Measurements from ENCODE around the gene ZNF394. TPM values are rescaled to one million over a fixed set of nuclear protein-coding genes. Genes with fewer than 3 reads are reported as not detected.

The ZNF394 gene
- total RNA-seq, 1 experiment from 2014 or later: 24.2 TPM

DNA sequence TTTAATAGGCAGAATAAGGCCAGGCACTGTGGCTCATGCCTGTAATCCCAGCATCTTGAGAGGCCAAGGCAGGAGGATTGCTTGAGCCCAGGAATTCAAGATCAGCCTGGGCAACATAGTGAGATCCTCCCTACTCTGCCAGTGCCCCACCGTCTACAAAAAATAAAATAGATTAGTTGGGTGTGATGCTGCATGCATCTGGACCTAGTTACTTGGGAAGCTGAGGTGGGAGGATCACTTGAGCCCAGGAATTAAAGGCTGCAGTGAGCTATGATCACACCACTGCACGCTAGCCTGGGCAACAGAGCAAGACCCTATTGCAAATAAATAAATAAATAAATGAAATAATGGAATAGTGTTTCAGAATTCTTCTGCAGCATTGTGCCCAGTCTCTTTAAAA, 35.6 kb upstream of the ZNF394 start:
- DNase-seq: no peak
- Histone ChIP-seq H2BK5ac (ENCODE audit: insufficient read length, low read length) (no peak overlapping the region), H3K27ac (ENCODE audit: insufficient read length, low read depth, low read length) (no peak overlapping the region), H2BK120ac (ENCODE audit: low read depth, low read length, poor library complexity, severe bottlenecking) (no peak overlapping the region), H3K4ac (ENCODE audit: low read depth, low read length) (no peak overlapping the region), H3K9ac (ENCODE audit: extremely low read depth, insufficient read length, low read length) (no peak overlapping the region), H4K5ac (ENCODE audit: insufficient read length, low read depth, low read length) (no peak overlapping the region), H3K56ac (ENCODE audit: insufficient read length, low read depth, low read length) (no peak overlapping the region), H3K14ac (ENCODE audit: insufficient read depth, low read length) (no peak overlapping the region), H4K91ac (ENCODE audit: insufficient read length, low read depth, low read length) (no peak overlapping the region), H2BK20ac (ENCODE audit: low read depth, low read length, poor library complexity, severe bottlenecking) (no peak overlapping the region), H2AK5ac (ENCODE audit: insufficient read length, low read length) (no peak overlapping the region), H2BK12ac (ENCODE audit: insufficient read length, low read depth, low read length) (no peak overlapping the region), H3K18ac (ENCODE audit: insufficient read length, low read depth, low read length) (no peak overlapping the region), H3K9me3 (ENCODE audit: control insufficient read depth, low read depth, low read length) (peaks cover 37% of the 10 kb centered on the region), H3K4me2 (ENCODE audit: insufficient read depth, insufficient read length, low read length) (no peak overlapping the region), H4K20me1 (ENCODE audit: control insufficient read depth, insufficient read depth, insufficient read length) (no peaks in the 10 kb centered on the region), H4K8ac (replicated peaks; ENCODE audit: insufficient read length, low read depth, low read length) (no peak overlapping the region), H2BK15ac (ENCODE audit: low read depth, low read length) (no peak overlapping the region), H3K27me3 (ENCODE audit: insufficient read depth, low read length) (no peaks in the 10 kb centered on the region), H3K23me2 (ENCODE audit: insufficient read length, low read depth, low read length, poor library complexity, severe bottlenecking) (no peaks in the 10 kb centered on the region), H2AFZ (ENCODE audit: low read length) (no peak overlapping the region), H3K79me2 (ENCODE audit: insufficient read depth, low read length) (no peaks in the 10 kb centered on the region), H3T11ph (ENCODE audit: low read length) (no peak overlapping the region), H3K23ac (ENCODE audit: insufficient read length, low read depth, low read length) (no peak overlapping the region), H3K79me1 (ENCODE audit: insufficient read depth, low read depth, low read length, poor library complexity, severe bottlenecking) (no peaks in the 10 kb centered on the region), H3K4me1 (ENCODE audit: insufficient read depth, low read length) (no peaks in the 10 kb centered on the region)
- peaks cover 15% of the 10 kb centered on the region for H3K27me3 Mint-ChIP-seq (ENCODE audit: low read depth)
- no peak overlapping the region for H3K27ac Mint-ChIP-seq
- no peaks in the 10 kb centered on the region for H3K4me1 Mint-ChIP-seq
- TF ChIP-seq, protein P1, sequence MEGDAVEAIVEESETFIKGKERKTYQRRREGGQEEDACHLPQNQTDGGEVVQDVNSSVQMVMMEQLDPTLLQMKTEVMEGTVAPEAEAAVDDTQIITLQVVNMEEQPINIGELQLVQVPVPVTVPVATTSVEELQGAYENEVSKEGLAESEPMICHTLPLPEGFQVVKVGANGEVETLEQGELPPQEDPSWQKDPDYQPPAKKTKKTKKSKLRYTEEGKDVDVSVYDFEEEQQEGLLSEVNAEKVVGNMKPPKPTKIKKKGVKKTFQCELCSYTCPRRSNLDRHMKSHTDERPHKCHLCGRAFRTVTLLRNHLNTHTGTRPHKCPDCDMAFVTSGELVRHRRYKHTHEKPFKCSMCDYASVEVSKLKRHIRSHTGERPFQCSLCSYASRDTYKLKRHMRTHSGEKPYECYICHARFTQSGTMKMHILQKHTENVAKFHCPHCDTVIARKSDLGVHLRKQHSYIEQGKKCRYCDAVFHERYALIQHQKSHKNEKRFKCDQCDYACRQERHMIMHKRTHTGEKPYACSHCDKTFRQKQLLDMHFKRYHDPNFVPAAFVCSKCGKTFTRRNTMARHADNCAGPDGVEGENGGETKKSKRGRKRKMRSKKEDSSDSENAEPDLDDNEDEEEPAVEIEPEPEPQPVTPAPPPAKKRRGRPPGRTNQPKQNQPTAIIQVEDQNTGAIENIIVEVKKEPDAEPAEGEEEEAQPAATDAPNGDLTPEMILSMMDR (conservative IDR thresholded peaks at IDR 0.05): no peak
- H3K4me3 Mint-ChIP-seq: no peak overlapping the region
- no CpG with 5 or more reads among the region's 2 CpGs for WGBS (ENCODE audit: extremely low coverage, insufficient read length, low lambda C conversion rate)
- H3K36me3 Mint-ChIP-seq (ENCODE audit: insufficient read depth in 1 of 3, low read depth in 3 of 3): peaks cover 37 to 43% (median 38%) of the 10 kb centered on the region in 3 experiments
- peaks cover 73 to 77% of the 10 kb centered on the region in 2 experiments for H3K9me3 Mint-ChIP-seq

Measured in H9 (cell line).